Activated CD4-positive, alpha-beta T cell treated with anti-CD3 and anti-CD28 coated beads, Interleukin-2, amount 10 ng/mL, durations not matched to agents 24 days and 14 days (primary cell): Measurements from ENCODE around the gene KCNG1. TPM values are rescaled to one million over a fixed set of nuclear protein-coding genes. Genes with fewer than 3 reads are reported as not detected.

Source experiments
- DNase-seq: peaks from one replicate; pipeline ENCODE4 v3.0.0; 2022
- H3K27ac Mint-ChIP-seq: one replicate; pipeline ENCODE4 v1.8.0; 2022; ENCODE audit warnings: mild to moderate bottlenecking, mixed read lengths
- H3K27me3 Mint-ChIP-seq: one replicate; pipeline ENCODE4 v1.8.0; 2022; ENCODE audit warnings: mixed read lengths
- H3K36me3 Mint-ChIP-seq: one replicate; pipeline ENCODE4 v1.8.0; 2022; ENCODE audit warnings: low read depth, mild to moderate bottlenecking, mixed read lengths
- H3K4me1 Mint-ChIP-seq: one replicate; pipeline ENCODE4 v1.8.0; 2021; ENCODE audit warnings: mixed read lengths
- H3K4me3 Mint-ChIP-seq: one replicate; pipeline ENCODE4 v1.8.0; 2022; ENCODE audit warnings: mild to moderate bottlenecking, moderate library complexity, mixed read lengths
- H3K9me3 Mint-ChIP-seq: one replicate; pipeline ENCODE4 v1.8.0; 2021; ENCODE audit warnings: mixed read lengths
- intact Hi-C: fragments of 100-400 bp; cut with micrococcal nuclease; formaldehyde crosslinking; loops from one replicate; pipeline ENCODE4 v1.15.1; 2023
- total RNA-seq: library from RNA; stranded (reverse); gene quantifications from 2 replicates; pipeline ENCODE4 v1.2.3, GENCODE V29; 2022

KCNG1 gene
- total RNA-seq, 1 donor from 2014 or later = 12.3 TPM

GRCh38 chr20:51027035-51027795 is 4.3 kb upstream of the KCNG1 start:
- DNase-seq = no peak
- peaks cover 72% of the 10 kb centered on the region for H3K27me3 Mint-ChIP-seq
- H3K4me3 Mint-ChIP-seq = no peak overlapping the region
- no peak overlapping the region for H3K27ac Mint-ChIP-seq
- intact Hi-C loops = no loop called here
- peaks cover 9% of the 10 kb centered on the region for H3K9me3 Mint-ChIP-seq
- H3K4me1 Mint-ChIP-seq = peaks cover 4% of the 10 kb centered on the region
- H3K36me3 Mint-ChIP-seq = no peaks in the 10 kb centered on the region

- Mint-ChIP-seq H3K4me1 (peaks cover 8% of the 10 kb centered on the region), H3K36me3 (no peaks in the 10 kb centered on the region), H3K27me3 (peaks cover 77% of the 10 kb centered on the region), H3K4me3 (no peak overlapping the region), H3K9me3 (peaks cover under 1% of the 10 kb centered on the region), H3K27ac (no peak overlapping the region)
- intact Hi-C loops = no loop called here
- DNase-seq = no peak
Measured at GRCh38 chr20:51026269-51026668, 3.4 kb upstream of the KCNG1 start.

GRCh38 chr20:51024761-51025160 is 1.9 kb upstream of the KCNG1 start:
- intact Hi-C loops = no loop called here
- no peak overlapping the region for H3K27ac Mint-ChIP-seq
- H3K4me1 Mint-ChIP-seq = peaks cover 8% of the 10 kb centered on the region
- H3K36me3 Mint-ChIP-seq = no peaks in the 10 kb centered on the region
- no peak for DNase-seq
- peaks cover 78% of the 10 kb centered on the region for H3K27me3 Mint-ChIP-seq
- H3K4me3 Mint-ChIP-seq = no peak overlapping the region
- no peaks in the 10 kb centered on the region for H3K9me3 Mint-ChIP-seq

- intact Hi-C loops = no loop called here
- H3K4me3 Mint-ChIP-seq = peak overlapping the region; percentile 77
- no peaks in the 10 kb centered on the region for H3K36me3 Mint-ChIP-seq
- H3K4me1 Mint-ChIP-seq = peaks cover 8% of the 10 kb centered on the region
- no peak for DNase-seq
- peaks cover 75% of the 10 kb centered on the region for H3K27me3 Mint-ChIP-seq
- no peaks in the 10 kb centered on the region for H3K9me3 Mint-ChIP-seq
- H3K27ac Mint-ChIP-seq = no peak overlapping the region
Measured at GRCh38 chr20:51023617-51024155, 779 bp upstream of the KCNG1 start.

DNA sequence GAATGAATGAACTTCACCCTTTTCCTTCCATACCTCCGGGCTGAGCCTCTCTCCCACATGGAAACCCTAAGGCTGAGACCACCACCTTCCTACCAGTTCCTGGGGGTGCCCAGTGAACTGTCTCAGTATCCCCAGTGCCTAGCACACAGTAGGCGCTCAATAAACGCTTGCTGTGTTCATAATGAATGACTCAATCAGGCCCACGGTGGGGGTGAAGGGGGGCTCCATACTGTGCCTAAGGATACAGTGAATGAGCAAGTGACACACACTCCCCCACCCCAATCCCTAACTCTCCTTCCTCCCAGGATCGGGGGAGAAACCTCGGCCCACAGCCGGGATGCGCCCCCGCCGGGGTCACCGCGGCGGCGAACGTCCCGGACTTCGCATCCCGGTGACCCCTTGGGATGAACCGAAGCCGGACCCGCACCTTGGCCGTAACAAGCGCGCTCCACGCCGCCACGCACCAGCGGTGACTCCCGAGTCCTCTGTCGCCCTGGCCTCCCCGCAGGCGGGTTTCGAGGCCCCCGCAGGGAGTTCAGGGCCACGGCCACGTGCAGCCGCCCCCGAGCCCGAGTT is 592 bp downstream of the KCNG1 start:
- H3K9me3 Mint-ChIP-seq = no peaks in the 10 kb centered on the region
- DNase-seq = no peak
- no peaks in the 10 kb centered on the region for H3K36me3 Mint-ChIP-seq
- no peak overlapping the region for H3K27ac Mint-ChIP-seq
- intact Hi-C loops = no loop called here
- peaks cover 67% of the 10 kb centered on the region for H3K27me3 Mint-ChIP-seq
- peak overlapping the region; percentile 76 for H3K4me3 Mint-ChIP-seq
- peaks cover 8% of the 10 kb centered on the region for H3K4me1 Mint-ChIP-seq

DNA sequence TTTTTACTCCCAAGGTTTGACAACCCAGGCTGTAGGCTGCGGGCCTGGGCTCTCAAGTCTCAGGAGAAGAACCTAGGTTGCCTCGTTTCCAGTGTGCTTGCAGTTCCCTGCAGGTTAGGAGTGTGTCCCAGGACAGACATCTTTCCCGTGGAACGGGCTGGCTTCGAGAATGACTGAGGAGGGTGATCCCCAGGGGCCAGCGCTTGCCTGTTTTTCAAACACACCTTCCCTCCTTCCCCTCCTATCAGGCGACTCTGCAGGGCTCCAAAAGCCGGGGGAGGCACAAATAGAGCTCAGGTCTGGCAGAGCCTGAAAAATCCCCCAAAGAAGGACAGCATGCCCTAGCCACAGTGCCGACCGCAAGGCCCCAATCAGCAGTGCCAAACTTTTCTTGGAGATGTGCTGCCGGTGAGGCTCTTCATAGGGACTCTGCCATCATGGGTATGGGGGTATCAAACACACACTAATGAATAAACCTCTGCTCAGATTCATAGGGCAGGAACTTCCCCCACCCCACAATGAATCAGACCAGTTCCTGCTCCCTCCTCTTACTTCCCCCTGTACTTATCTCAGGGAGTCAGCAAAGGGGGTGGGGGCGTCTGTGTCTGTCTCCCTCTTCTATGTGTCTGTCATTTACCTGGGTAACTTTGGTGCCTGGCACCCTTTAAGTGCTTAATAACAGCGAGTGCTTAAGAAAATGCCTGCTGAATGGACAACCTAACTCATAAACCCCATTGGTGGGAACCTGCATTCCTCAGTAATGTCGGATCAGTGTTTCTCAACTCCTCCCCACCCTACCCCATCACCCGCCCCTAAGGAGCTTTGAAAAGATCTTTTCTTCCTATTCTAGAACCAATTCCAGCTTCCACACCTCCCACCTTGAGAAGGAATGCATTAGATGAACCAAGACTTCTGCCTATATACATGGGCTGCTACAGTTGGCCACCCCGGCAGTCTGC is 1.6 kb downstream of the KCNG1 start:
- H3K4me1 Mint-ChIP-seq = peaks cover 8% of the 10 kb centered on the region
- no peak for DNase-seq
- intact Hi-C loops = no loop called here
- H3K27me3 Mint-ChIP-seq = peaks cover 66% of the 10 kb centered on the region
- no peaks in the 10 kb centered on the region for H3K9me3 Mint-ChIP-seq
- H3K27ac Mint-ChIP-seq = no peak overlapping the region
- H3K36me3 Mint-ChIP-seq = no peaks in the 10 kb centered on the region
- peak overlapping the region; percentile 76 for H3K4me3 Mint-ChIP-seq

- no peak for DNase-seq
- Mint-ChIP-seq H3K27ac (no peak overlapping the region), H3K4me1 (peaks cover 8% of the 10 kb centered on the region), H3K9me3 (no peaks in the 10 kb centered on the region), H3K27me3 (peaks cover 59% of the 10 kb centered on the region), H3K36me3 (no peaks in the 10 kb centered on the region), H3K4me3 (no peak overlapping the region)
- intact Hi-C loops = no loop called here
Measured at GRCh38 chr20:51020657-51021056, 2.2 kb downstream of the KCNG1 start.

- no peaks in the 10 kb centered on the region for H3K36me3 Mint-ChIP-seq
- H3K4me3 Mint-ChIP-seq = no peak overlapping the region
- peaks cover 54% of the 10 kb centered on the region for H3K27me3 Mint-ChIP-seq
- peaks cover 8% of the 10 kb centered on the region for H3K4me1 Mint-ChIP-seq
- H3K9me3 Mint-ChIP-seq = no peaks in the 10 kb centered on the region
- intact Hi-C loops = no loop called here
- H3K27ac Mint-ChIP-seq = no peak overlapping the region
- no peak for DNase-seq
Measured at GRCh38 chr20:51019656-51020592, 3.0 kb downstream of the KCNG1 start.

- H3K36me3 Mint-ChIP-seq = no peaks in the 10 kb centered on the region
- no peaks in the 10 kb centered on the region for H3K9me3 Mint-ChIP-seq
- intact Hi-C loops = no loop called here
- no peak overlapping the region for H3K27ac Mint-ChIP-seq
- DNase-seq = no peak
- no peak overlapping the region for H3K4me3 Mint-ChIP-seq
- peaks cover 4% of the 10 kb centered on the region for H3K4me1 Mint-ChIP-seq
- peaks cover 38% of the 10 kb centered on the region for H3K27me3 Mint-ChIP-seq
Measured at GRCh38 chr20:51017251-51017650, 5.7 kb downstream of the KCNG1 start.

DNA sequence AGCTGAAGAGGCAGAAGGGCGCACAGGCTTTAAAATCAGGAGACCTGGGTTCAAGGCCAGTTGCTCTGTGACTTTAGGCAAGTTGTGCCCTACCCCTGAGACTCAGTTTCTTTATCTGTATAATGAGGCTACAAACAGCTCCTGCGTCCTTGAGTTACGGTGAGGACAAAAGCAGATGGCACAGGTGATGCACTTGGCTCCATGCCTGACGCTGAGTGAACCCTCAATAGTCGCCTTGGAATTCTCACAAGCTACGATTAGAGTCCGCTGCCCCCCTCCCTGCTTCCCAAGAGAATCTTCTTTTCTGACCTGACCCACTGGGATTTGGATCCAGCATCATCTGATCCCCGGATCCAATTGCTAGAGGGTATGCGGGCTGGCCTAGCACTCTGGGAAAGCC is 6.4 kb downstream of the KCNG1 start:
- Mint-ChIP-seq H3K36me3 (no peaks in the 10 kb centered on the region), H3K4me1 (peaks cover 2% of the 10 kb centered on the region), H3K9me3 (no peaks in the 10 kb centered on the region), H3K27ac (no peak overlapping the region), H3K4me3 (no peak overlapping the region), H3K27me3 (peaks cover 30% of the 10 kb centered on the region)
- intact Hi-C loops = no loop called here
- DNase-seq = no peak

GRCh38 chr20:51014797-51015722 is 7.8 kb downstream of the KCNG1 start:
- H3K36me3 Mint-ChIP-seq = no peaks in the 10 kb centered on the region
- peaks cover 18% of the 10 kb centered on the region for H3K27me3 Mint-ChIP-seq
- no peak overlapping the region for H3K27ac Mint-ChIP-seq
- H3K9me3 Mint-ChIP-seq = no peaks in the 10 kb centered on the region
- DNase-seq = peak; percentile 72
- H3K4me3 Mint-ChIP-seq = no peak overlapping the region
- no peaks in the 10 kb centered on the region for H3K4me1 Mint-ChIP-seq
- intact Hi-C loops = no loop called here

GRCh38 chr20:51013577-51014330 is 9.2 kb downstream of the KCNG1 start:
- no peak overlapping the region for H3K27ac Mint-ChIP-seq
- H3K4me3 Mint-ChIP-seq = no peak overlapping the region
- H3K9me3 Mint-ChIP-seq = no peaks in the 10 kb centered on the region
- no peaks in the 10 kb centered on the region for H3K36me3 Mint-ChIP-seq
- DNase-seq = no peak
- intact Hi-C loops = no loop called here
- peaks cover 7% of the 10 kb centered on the region for H3K27me3 Mint-ChIP-seq
- H3K4me1 Mint-ChIP-seq = no peaks in the 10 kb centered on the region
